ENCODE results near the gene NUPR1.
"Not testable (repeated sequence)": the region's sequence is repeated elsewhere in the genome, so short reads cannot be mapped to it uniquely, and the experiment has no call there.

Gene NUPR1

DNA sequence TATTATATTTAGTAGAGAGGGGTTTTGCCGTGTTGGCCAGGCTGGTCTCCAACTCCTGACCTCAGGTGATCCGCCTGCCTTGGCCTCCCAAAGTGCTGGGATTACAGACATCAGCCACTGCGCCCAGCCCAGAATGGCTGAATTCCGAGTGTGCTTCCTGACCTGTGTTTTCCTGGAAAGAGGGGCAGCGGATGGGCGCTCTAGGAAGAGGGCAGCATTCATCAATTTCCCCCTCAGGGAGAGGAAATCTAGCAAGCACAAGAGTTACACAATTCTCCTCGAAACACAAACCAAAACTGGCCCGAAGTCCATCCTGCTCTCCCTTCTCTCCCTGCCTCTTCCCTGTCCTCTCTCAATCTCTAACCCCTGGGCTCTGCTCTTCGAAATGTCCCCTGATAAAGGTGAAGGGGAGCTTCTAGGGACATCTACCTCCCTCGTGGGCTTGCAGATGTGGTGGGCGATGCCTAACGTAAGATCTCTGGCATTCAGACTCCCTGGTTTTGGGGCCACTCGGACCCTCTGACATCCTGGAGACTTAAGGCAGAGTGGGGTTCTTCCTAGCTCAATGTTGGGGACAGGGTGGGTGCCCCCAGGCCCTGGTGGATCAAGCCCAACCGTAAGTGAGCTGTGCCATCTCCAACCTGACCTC is 33.2 kb downstream of the NUPR1 start:
- CTCF ChIA-PET, result no interaction called here
- TF ChIP-seq SUZ12 (IDR thresholded peaks at IDR 0.05) (no peak), ELF4 (IDR thresholded peaks at IDR 0.05) (no peak), HDGF (IDR thresholded peaks at IDR 0.05; ENCODE audit: borderline replicate concordance) (no peak)
- POLR2A ChIA-PET, result no interaction called here
- DNase-seq (ENCODE audit: extremely low spot score), result no peak

DNA sequence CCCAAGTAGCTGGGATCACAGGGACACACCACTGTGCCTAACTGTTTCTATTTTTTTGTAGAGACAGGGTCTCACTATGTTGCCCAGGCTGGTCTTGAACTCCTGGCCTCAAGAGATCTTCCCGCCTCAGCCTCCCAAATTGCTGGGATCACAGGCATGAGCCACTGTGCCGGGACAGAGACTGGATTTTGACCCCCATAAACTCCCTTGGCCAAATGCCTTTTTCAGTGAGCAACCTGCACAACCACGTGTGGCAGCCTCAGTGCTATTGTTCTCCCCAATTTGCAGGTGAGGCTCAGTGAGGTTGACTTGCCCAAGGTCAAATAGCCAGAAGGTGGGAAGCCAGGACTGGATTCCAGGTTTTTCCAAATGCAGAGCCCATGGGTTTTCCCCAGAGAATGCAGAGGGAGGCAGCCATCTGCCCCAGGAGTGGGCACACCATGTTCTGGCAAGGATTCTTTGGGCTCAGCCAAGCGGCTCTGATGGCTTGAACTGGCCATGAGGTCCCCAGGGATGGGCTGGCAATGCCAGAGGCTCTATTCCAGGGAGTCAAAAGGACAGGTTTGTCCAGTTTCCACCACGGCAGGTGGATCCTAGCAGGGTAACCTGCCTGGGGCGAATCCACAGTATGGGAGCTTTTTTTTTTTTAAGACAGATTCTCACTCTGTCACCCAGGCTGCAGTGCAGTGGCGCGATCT is 33.9 kb downstream of the NUPR1 start:
- ChIA-PET CTCF (interaction anchor here (0.6 kb wide), 1 partner anchor 222 kb away, joined by 3 read pairs; no protein-coding TSS in a partner anchor), POLR2A (interaction anchor here (1.2 kb wide), 1 partner anchor 13 kb away, joined by 5 read pairs; the partner anchor contains the start of gene CLN3)
- DNase-seq (ENCODE audit: extremely low spot score), result no peak
- no peak for TF ChIP-seq CTBP1 (IDR thresholded peaks at IDR 0.05; ENCODE audit: borderline replicate concordance)
- no peak for TF ChIP-seq BHLHE40 (IDR thresholded peaks at IDR 0.05; ENCODE audit: borderline replicate concordance)
- no peak for TF ChIP-seq TARDBP (IDR thresholded peaks at IDR 0.05)
- no peak for TF ChIP-seq ZNF384 (IDR thresholded peaks at IDR 0.05)
- TF ChIP-seq L3MBTL2 (conservative IDR thresholded peaks at IDR 0.05), result no peak
- no peak for TF ChIP-seq SP1 (IDR thresholded peaks at IDR 0.05)
- no peak for TF ChIP-seq HDGF (IDR thresholded peaks at IDR 0.05; ENCODE audit: borderline replicate concordance)
- no peak for TF ChIP-seq ARNT (IDR thresholded peaks at IDR 0.05)
- TF ChIP-seq FOXA1 (IDR thresholded peaks at IDR 0.05), result no peak
- TF ChIP-seq PKNOX1 (IDR thresholded peaks at IDR 0.05), result no peak
- no peak for TF ChIP-seq FOXM1 (IDR thresholded peaks at IDR 0.05; ENCODE audit: borderline replicate concordance)
- TF ChIP-seq ELF4 (IDR thresholded peaks at IDR 0.05), result no peak
- no peak for TF ChIP-seq FOXK2 (IDR thresholded peaks at IDR 0.05)
- TF ChIP-seq SUZ12 (IDR thresholded peaks at IDR 0.05), result no peak
- TF ChIP-seq LEF1 (IDR thresholded peaks at IDR 0.05; ENCODE audit: borderline replicate concordance), result no peak
- no peak for TF ChIP-seq NFRKB (IDR thresholded peaks at IDR 0.05)

GRCh38 chr16:28503470-28504259 is 35.1 kb downstream of the NUPR1 start:
- DNase-seq (ENCODE audit: extremely low spot score), result no peak
- ChIA-PET CTCF (no interaction called here), POLR2A (interaction anchor here (1.2 kb wide), 1 partner anchor 12 kb away, joined by 5 read pairs; the partner anchor contains the start of gene CLN3)
- TF ChIP-seq ARNT (IDR thresholded peaks at IDR 0.05) (no peak), LEF1 (IDR thresholded peaks at IDR 0.05; ENCODE audit: borderline replicate concordance) (no peak), TARDBP (IDR thresholded peaks at IDR 0.05) (no peak), ZNF384 (IDR thresholded peaks at IDR 0.05) (no peak), SP1 (IDR thresholded peaks at IDR 0.05) (no peak), ELF4 (IDR thresholded peaks at IDR 0.05) (no peak), SUZ12 (IDR thresholded peaks at IDR 0.05) (no peak), PKNOX1 (IDR thresholded peaks at IDR 0.05) (no peak), BHLHE40 (IDR thresholded peaks at IDR 0.05; ENCODE audit: borderline replicate concordance) (no peak), FOXK2 (IDR thresholded peaks at IDR 0.05) (no peak), NFRKB (IDR thresholded peaks at IDR 0.05) (no peak), HDGF (IDR thresholded peaks at IDR 0.05; ENCODE audit: borderline replicate concordance) (no peak), L3MBTL2 (conservative IDR thresholded peaks at IDR 0.05) (no peak), FOXA1 (IDR thresholded peaks at IDR 0.05) (no peak), CTBP1 (IDR thresholded peaks at IDR 0.05; ENCODE audit: borderline replicate concordance) (no peak), FOXM1 (IDR thresholded peaks at IDR 0.05; ENCODE audit: borderline replicate concordance) (no peak)

- no peak for DNase-seq (ENCODE audit: extremely low spot score)
- no peak for TF ChIP-seq TARDBP (IDR thresholded peaks at IDR 0.05)
- no peak for TF ChIP-seq ZNF384 (IDR thresholded peaks at IDR 0.05)
- TF ChIP-seq SP1 (IDR thresholded peaks at IDR 0.05), result no peak
- no peak for TF ChIP-seq ELF4 (IDR thresholded peaks at IDR 0.05)
- no peak for TF ChIP-seq LEF1 (IDR thresholded peaks at IDR 0.05; ENCODE audit: borderline replicate concordance)
- no peak for TF ChIP-seq HDGF (IDR thresholded peaks at IDR 0.05; ENCODE audit: borderline replicate concordance)
- no peak for TF ChIP-seq BHLHE40 (IDR thresholded peaks at IDR 0.05; ENCODE audit: borderline replicate concordance)
- no peak for TF ChIP-seq FOXM1 (IDR thresholded peaks at IDR 0.05; ENCODE audit: borderline replicate concordance)
- no peak for TF ChIP-seq L3MBTL2 (conservative IDR thresholded peaks at IDR 0.05)
- CTCF ChIA-PET, result no interaction called here
- POLR2A ChIA-PET, result no interaction called here
Measured at GRCh38 chr16:28502290-28502689, 36.5 kb downstream of the NUPR1 start.

GRCh38 chr16:28501258-28502232 is 37.2 kb downstream of the NUPR1 start:
- no peak for DNase-seq (ENCODE audit: extremely low spot score)
- POLR2A ChIA-PET, result no interaction called here
- TF ChIP-seq SUZ12 (IDR thresholded peaks at IDR 0.05) (no peak), ELF4 (IDR thresholded peaks at IDR 0.05) (no peak), L3MBTL2 (conservative IDR thresholded peaks at IDR 0.05) (no peak), PKNOX1 (IDR thresholded peaks at IDR 0.05) (no peak), FOXA1 (IDR thresholded peaks at IDR 0.05) (no peak), NFRKB (IDR thresholded peaks at IDR 0.05) (no peak), FOXK2 (IDR thresholded peaks at IDR 0.05) (no peak), FOXM1 (IDR thresholded peaks at IDR 0.05; ENCODE audit: borderline replicate concordance) (no peak), TARDBP (IDR thresholded peaks at IDR 0.05) (no peak), ZNF384 (IDR thresholded peaks at IDR 0.05) (no peak), ARNT (IDR thresholded peaks at IDR 0.05) (no peak), LEF1 (IDR thresholded peaks at IDR 0.05; ENCODE audit: borderline replicate concordance) (no peak), SP1 (IDR thresholded peaks at IDR 0.05) (no peak), HDGF (IDR thresholded peaks at IDR 0.05; ENCODE audit: borderline replicate concordance) (no peak), BHLHE40 (IDR thresholded peaks at IDR 0.05; ENCODE audit: borderline replicate concordance) (no peak), CTBP1 (IDR thresholded peaks at IDR 0.05; ENCODE audit: borderline replicate concordance) (no peak)
- CTCF ChIA-PET, result no interaction called here

- CTCF ChIA-PET, result not testable (repeated sequence)
Measured at GRCh38 chr16:28500476-28501180, 38.1 kb downstream of the NUPR1 start.

More at GRCh38 chr16:28500476-28501180, 38.1 kb downstream of the NUPR1 start:
- DNase-seq (ENCODE audit: extremely low spot score); POLR2A ChIA-PET: not testable (repeated sequence)
